PC-9 (cell line): ENCODE results near the gene RNU11.

Source experiments
- CTCF ChIP-seq: fragments of 200-600 bp; sonication (generic); conservative IDR thresholded peaks from 2 replicates; pipeline ENCODE4 v1.6.1; 2017; ENCODE audit warnings: mixed run types, antibody characterized with exemption, mild to moderate bottlenecking, moderate library complexity
- EZH2 ChIP-seq: fragments of 200-600 bp; sonication (generic); IDR thresholded peaks from 2 replicates; pipeline ENCODE4 v1.8.0; 2017; ENCODE audit warnings: antibody characterized with exemption, low read depth

- TF ChIP-seq CTCF (no peak), EZH2 (no peak)
Observed at GRCh38 chr1:28604962-28605361, 43.4 kb upstream of the RNU11 start.
